HepG2 (cell line): Measurements from ENCODE around the gene PC. TPM values are rescaled to one million over a fixed set of nuclear protein-coding genes. Genes with fewer than 3 reads are reported as not detected.
A peak's percentile ranks its signal among the peaks of the same experiment; 100 is the strongest.

ENCODE experiments used
- CBFB ChIP-seq: sonication (generic); formaldehyde crosslinking; IDR thresholded peaks from 2 replicates; pipeline ENCODE4 v1.4.0; 2020; ENCODE audit warnings: missing genetic modification reagents
- DMAP1 ChIP-seq: IDR thresholded peaks from 2 replicates; pipeline ENCODE4 v1.6.1; 2016
- PAWR ChIP-seq: sonication (generic); formaldehyde crosslinking; IDR thresholded peaks from 2 replicates; pipeline ENCODE4 v1.4.0; 2020; ENCODE audit warnings: missing genetic modification reagents, mild to moderate bottlenecking, borderline replicate concordance
- SIX1 ChIP-seq: sonication (generic); formaldehyde crosslinking; IDR thresholded peaks from 2 replicates; pipeline ENCODE4 v1.4.0; 2020; ENCODE audit warnings: missing genetic modification reagents, borderline replicate concordance
- TEAD3 ChIP-seq: optimal IDR thresholded peaks from 2 replicates; pipeline ENCODE3; 2016; ENCODE audit warnings: borderline replicate concordance
- THAP11 ChIP-seq: IDR thresholded peaks from 2 replicates; pipeline ENCODE4 v1.6.1; 2016; ENCODE audit warnings: missing biosample characterization, missing genetic modification reagents
- ZNF781 ChIP-seq: sonication (generic); formaldehyde crosslinking; IDR thresholded peaks from 2 replicates; pipeline ENCODE4 v1.5.1; 2020; ENCODE audit warnings: borderline replicate concordance, mild to moderate bottlenecking, missing genetic modification reagents; ENCODE audit errors: not compliant biosample characterization
- polyA plus RNA-seq, 8 experiments: library from polyadenylated mRNA; depleted of rRNA in 3 of 8; stranded (reverse) in 7 of 8; unstranded in 1 of 8; fragments of >200 nt; fragmentation: Illumina TruSeq in 4 of 8; extraction: Trizol in 4 of 8; gene quantifications; 2 replicates each; pipeline versions ENCODE4 v1.2.1 to v1.2.3, GENCODE V29; 2011 to 2016; ENCODE audit warnings: low read depth in 4 of 8, missing spikeins in 1 of 8, mixed read lengths in 1 of 8; ENCODE audit not compliant: insufficient read depth in 1 of 8
- total RNA-seq, 5 experiments: library from RNA; depleted of rRNA; stranded (reverse); fragments of >200 nt; fragmentation: Illumina TruSeq; extraction: Trizol; gene quantifications; 2 replicates each; pipeline ENCODE4 v1.2.3, GENCODE V29; 2016; ENCODE audit warnings: low read depth in 1 of 5
- TF ChIP-seq, protein P1 (sequence below), 2 experiments: sonication (generic) in 1 of 2; formaldehyde crosslinking in 1 of 2; IDR thresholded peaks; 2 replicates each; pipeline versions ENCODE4 v1.6.1 to v1.9.0; 2014 to 2022; ENCODE audit warnings: antibody characterized with exemption in 1 of 2, borderline replicate concordance in 1 of 2, inconsistent platforms in 1 of 2, low read depth in 1 of 2, missing genetic modification reagents in 1 of 2
- TF ChIP-seq, protein P2 (sequence below): sonication (generic); formaldehyde crosslinking; IDR thresholded peaks from 2 replicates; pipeline ENCODE4 v1.5.0; 2020; ENCODE audit warnings: mild to moderate bottlenecking, missing genetic modification reagents, borderline replicate concordance
- TF ChIP-seq, protein P3 (sequence below): sonication (generic); formaldehyde crosslinking; IDR thresholded peaks from 2 replicates; pipeline ENCODE4 v1.5.0; 2020; ENCODE audit warnings: missing genetic modification reagents, mild to moderate bottlenecking, borderline replicate concordance

Gene PC
- total and polyA plus RNA-seq, 2 of the 13 experiments (the other 11 are each of a cell fraction or from before 2014, with no cell fraction given), result 29.0 to 39.0 TPM

DNA sequence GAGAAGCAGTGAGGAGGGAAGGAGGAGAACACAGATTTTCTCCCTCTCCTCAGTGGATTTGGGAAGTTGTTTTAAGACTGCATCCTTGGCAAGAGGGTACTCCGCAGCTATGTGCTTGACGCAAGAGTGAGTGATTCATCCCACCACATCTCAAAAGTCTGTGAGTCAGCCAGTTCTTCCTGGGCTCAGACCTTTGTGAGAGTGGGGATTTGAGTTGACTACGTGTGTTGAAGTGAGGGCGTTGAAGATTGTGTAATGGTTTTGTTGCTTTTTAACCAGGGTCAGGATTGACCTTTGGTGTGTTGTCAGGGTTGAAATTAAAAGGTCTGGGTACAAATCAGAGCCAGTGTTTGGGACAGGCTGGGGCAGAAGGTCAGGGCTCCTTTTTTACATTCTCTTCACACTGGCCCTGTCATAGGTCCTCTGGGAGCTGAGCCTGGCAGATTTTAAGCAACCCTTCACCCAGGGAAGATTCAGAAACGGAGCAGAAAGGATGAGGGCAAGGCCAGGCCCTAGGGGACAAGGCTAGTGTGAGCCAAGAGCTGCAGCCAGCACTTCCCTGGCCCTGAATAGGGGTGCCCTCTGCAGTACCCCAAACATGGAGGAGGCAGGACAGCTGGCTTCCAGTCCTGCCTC is 12.7 kb upstream of the PC start (continued):
- TF ChIP-seq, protein P1, sequence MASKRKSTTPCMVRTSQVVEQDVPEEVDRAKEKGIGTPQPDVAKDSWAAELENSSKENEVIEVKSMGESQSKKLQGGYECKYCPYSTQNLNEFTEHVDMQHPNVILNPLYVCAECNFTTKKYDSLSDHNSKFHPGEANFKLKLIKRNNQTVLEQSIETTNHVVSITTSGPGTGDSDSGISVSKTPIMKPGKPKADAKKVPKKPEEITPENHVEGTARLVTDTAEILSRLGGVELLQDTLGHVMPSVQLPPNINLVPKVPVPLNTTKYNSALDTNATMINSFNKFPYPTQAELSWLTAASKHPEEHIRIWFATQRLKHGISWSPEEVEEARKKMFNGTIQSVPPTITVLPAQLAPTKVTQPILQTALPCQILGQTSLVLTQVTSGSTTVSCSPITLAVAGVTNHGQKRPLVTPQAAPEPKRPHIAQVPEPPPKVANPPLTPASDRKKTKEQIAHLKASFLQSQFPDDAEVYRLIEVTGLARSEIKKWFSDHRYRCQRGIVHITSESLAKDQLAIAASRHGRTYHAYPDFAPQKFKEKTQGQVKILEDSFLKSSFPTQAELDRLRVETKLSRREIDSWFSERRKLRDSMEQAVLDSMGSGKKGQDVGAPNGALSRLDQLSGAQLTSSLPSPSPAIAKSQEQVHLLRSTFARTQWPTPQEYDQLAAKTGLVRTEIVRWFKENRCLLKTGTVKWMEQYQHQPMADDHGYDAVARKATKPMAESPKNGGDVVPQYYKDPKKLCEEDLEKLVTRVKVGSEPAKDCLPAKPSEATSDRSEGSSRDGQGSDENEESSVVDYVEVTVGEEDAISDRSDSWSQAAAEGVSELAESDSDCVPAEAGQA (IDR thresholded peaks at IDR 0.05; ENCODE audit: low read depth), result no peak
- TF ChIP-seq, protein P1 (CRISPR knock-in tag; IDR thresholded peaks at IDR 0.05; ENCODE audit: borderline replicate concordance), result no peak
- TF ChIP-seq SIX1 (CRISPR knock-in tag) (no peak), PAWR (no peak), DMAP1 (CRISPR knock-in tag) (no peak; the same call in 1 of the 2 replicates), THAP11 (peak; percentile 82), ZNF781 (CRISPR knock-in tag) (no peak), CBFB (CRISPR knock-in tag) (peak; percentile 51; the same call in 1 of the 2 replicates), TEAD3 (CRISPR knock-in tag) (peak; percentile 81)
- TF ChIP-seq, protein P2, sequence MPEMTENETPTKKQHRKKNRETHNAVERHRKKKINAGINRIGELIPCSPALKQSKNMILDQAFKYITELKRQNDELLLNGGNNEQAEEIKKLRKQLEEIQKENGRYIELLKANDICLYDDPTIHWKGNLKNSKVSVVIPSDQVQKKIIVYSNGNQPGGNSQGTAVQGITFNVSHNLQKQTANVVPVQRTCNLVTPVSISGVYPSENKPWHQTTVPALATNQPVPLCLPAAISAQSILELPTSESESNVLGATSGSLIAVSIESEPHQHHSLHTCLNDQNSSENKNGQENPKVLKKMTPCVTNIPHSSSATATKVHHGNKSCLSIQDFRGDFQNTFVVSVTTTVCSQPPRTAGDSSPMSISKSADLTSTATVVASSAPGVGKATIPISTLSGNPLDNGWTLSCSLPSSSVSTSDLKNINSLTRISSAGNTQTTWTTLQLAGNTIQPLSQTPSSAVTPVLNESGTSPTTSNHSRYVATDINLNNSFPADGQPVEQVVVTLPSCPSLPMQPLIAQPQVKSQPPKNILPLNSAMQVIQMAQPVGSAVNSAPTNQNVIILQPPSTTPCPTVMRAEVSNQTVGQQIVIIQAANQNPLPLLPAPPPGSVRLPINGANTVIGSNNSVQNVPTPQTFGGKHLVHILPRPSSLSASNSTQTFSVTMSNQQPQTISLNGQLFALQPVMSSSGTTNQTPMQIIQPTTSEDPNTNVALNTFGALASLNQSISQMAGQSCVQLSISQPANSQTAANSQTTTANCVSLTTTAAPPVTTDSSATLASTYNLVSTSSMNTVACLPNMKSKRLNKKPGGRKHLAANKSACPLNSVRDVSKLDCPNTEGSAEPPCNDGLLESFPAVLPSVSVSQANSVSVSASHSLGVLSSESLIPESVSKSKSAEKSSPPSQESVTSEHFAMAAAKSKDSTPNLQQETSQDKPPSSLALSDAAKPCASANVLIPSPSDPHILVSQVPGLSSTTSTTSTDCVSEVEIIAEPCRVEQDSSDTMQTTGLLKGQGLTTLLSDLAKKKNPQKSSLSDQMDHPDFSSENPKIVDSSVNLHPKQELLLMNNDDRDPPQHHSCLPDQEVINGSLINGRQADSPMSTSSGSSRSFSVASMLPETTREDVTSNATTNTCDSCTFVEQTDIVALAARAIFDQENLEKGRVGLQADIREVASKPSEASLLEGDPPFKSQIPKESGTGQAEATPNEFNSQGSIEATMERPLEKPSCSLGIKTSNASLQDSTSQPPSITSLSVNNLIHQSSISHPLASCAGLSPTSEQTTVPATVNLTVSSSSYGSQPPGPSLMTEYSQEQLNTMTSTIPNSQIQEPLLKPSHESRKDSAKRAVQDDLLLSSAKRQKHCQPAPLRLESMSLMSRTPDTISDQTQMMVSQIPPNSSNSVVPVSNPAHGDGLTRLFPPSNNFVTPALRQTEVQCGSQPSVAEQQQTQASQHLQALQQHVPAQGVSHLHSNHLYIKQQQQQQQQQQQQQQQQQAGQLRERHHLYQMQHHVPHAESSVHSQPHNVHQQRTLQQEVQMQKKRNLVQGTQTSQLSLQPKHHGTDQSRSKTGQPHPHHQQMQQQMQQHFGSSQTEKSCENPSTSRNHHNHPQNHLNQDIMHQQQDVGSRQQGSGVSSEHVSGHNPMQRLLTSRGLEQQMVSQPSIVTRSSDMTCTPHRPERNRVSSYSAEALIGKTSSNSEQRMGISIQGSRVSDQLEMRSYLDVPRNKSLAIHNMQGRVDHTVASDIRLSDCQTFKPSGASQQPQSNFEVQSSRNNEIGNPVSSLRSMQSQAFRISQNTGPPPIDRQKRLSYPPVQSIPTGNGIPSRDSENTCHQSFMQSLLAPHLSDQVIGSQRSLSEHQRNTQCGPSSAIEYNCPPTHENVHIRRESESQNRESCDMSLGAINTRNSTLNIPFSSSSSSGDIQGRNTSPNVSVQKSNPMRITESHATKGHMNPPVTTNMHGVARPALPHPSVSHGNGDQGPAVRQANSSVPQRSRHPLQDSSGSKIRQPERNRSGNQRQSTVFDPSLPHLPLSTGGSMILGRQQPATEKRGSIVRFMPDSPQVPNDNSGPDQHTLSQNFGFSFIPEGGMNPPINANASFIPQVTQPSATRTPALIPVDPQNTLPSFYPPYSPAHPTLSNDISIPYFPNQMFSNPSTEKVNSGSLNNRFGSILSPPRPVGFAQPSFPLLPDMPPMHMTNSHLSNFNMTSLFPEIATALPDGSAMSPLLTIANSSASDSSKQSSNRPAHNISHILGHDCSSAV, result 0 out of 2 replicates have a peak, but pooled peaks have one; percentile 45
- TF ChIP-seq, protein P3, sequence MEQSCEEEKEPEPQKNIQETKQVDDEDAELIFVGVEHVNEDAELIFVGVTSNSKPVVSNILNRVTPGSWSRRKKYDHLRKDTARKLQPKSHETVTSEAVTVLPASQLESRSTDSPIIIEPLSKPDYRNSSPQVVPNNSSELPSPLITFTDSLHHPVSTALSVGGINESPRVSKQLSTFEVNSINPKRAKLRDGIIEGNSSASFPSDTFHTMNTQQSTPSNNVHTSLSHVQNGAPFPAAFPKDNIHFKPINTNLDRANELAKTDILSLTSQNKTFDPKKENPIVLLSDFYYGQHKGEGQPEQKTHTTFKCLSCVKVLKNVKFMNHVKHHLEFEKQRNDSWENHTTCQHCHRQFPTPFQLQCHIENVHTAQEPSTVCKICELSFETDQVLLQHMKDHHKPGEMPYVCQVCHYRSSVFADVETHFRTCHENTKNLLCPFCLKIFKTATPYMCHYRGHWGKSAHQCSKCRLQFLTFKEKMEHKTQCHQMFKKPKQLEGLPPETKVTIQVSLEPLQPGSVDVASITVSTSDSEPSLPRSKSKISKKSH (CRISPR knock-in tag), result no peak
